Kidney (tissue), 14 donors: ENCODE data around the gene MT1H. TPM values are rescaled to one million over a fixed set of nuclear protein-coding genes. Genes with fewer than 3 reads are reported as not detected.
"Not testable (repeated sequence)": the region's sequence is repeated elsewhere in the genome, so short reads cannot be mapped to it uniquely, and the experiment has no call there.

Source experiments
- DNase-seq, 5 donors: peaks; one replicate each; pipeline ENCODE4 v3.0.0-alpha.2; 2013 to 2020
- FAIRE-seq: peaks from 2 replicates; lab custom pipeline; 2012; peaks lifted over from hg19 to GRCh38; lab: Jason Lieb, UNC
- H3K27ac ChIP-seq, 2 donors: one replicate each; pipeline ENCODE4 v1.7.0; 2013; ENCODE audit warnings: low read depth in 2 of 2, low read length in 2 of 2, inconsistent platforms in 1 of 2
- H3K27me3 ChIP-seq: one replicate; pipeline ENCODE4 v1.7.1; 2013; ENCODE audit warnings: low read length, inconsistent platforms; ENCODE audit not compliant: control insufficient read depth, insufficient read depth
- H3K36me3 ChIP-seq, 3 donors: one replicate each; pipeline versions ENCODE4 v1.7.0 to v1.7.1; 2013; ENCODE audit warnings: low read length in 3 of 3, control low read depth in 1 of 3, inconsistent platforms in 1 of 3; ENCODE audit not compliant: insufficient read depth in 3 of 3, control insufficient read depth in 2 of 3
- H3K4me1 ChIP-seq, 3 donors: one replicate each; pipeline versions ENCODE4 v1.7.0 to v1.7.1; 2013; ENCODE audit warnings: low read length in 3 of 3, inconsistent platforms in 1 of 3, low read depth in 1 of 3; ENCODE audit not compliant: control insufficient read depth in 2 of 3, insufficient read depth in 2 of 3
- H3K4me3 ChIP-seq, 3 donors: one replicate each; pipeline versions ENCODE4 v1.7.0 to v1.8.1; 2013; ENCODE audit warnings: low read length in 3 of 3, control low read depth in 1 of 3, inconsistent platforms in 1 of 3
- H3K9ac ChIP-seq, 3 donors: one replicate each; pipeline versions ENCODE4 v1.7.0 to v1.7.1; 2013; ENCODE audit warnings: low read length in 3 of 3, control low read depth in 1 of 3, inconsistent platforms in 1 of 3
- H3K9me3 ChIP-seq, 3 donors: one replicate each; pipeline versions ENCODE4 v1.7.0 to v1.7.1; 2013; ENCODE audit warnings: low read length in 3 of 3, control low read depth in 1 of 3, inconsistent platforms in 1 of 3; ENCODE audit not compliant: control insufficient read depth in 2 of 3, insufficient read depth in 1 of 3
- intact Hi-C: fragments of 100-400 bp; cut with DNase I; formaldehyde crosslinking; loops from one replicate; pipeline ENCODE4 v1.11.1; 2022
- polyA plus RNA-seq: library from polyadenylated mRNA; stranded (reverse); fragments of 350-450 nt; fragmentation: Illumina TruSeq; extraction: RNeasy Lipid Tissue Mini Kit (QIAGEN cat#74804); gene quantifications from one replicate; pipeline ENCODE4 v1.2.3, GENCODE V29; 2014; ENCODE audit warnings: low read depth, low replicate concordance; ENCODE audit not compliant: insufficient read depth
- total RNA-seq: library from RNA; stranded (reverse); fragmentation: NEBNext Ultra II Directional; extraction: Animal tissue kit (Norgen Biotek cat#: 25700); gene quantifications from one replicate; pipeline ENCODE4 v1.2.1, GENCODE V29; 2021
- TF ChIP-seq, protein P1 (sequence below): IDR thresholded peaks from 3 replicates; pipeline ENCODE4 v1.5.1; 2012; ENCODE audit warnings: mild to moderate bottlenecking, moderate library complexity, borderline replicate concordance; ENCODE audit not compliant: insufficient read depth; ENCODE audit errors: extremely low read depth
- donor health status: control.
- donor health status: control.
- donor health status: control.
- donor health status: control.
- donor health status: control.
- donor health status: DM: yes; HTN: yes; CAD: no.
- donor health status: Normal renal cell carcinoma (clear cell type).

Gene MT1H
- total and polyA plus RNA-seq, 2 donors from 2014 or later = 4.4 to 606 TPM

DNA sequence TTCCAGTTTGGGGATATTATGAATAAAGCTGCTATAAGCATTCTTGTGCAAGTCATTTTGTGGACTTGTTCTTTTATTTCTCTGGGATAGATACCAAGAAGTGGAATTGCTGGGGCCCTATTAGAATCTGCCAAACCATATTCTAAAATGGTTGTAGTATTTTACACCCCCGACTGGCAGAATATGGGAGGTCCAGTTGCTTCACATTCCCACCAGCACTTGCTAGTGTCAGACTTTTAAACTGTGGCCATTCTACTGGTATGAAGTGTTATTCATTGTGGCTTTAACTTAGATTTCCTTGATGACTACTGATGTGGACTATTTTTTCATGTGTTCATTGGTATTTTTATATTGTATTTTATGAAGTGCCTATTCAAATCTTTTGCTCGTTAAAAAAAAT is 42.2 kb downstream of the MT1H start:
- H3K4me3 ChIP-seq = no peak overlapping the region
- FAIRE-seq (no peak), DNase-seq (no peak)
- no peak overlapping the region for H3K9ac ChIP-seq
- no peaks in the 10 kb centered on the region for H3K4me1 ChIP-seq
- no peaks in the 10 kb centered on the region for H3K27me3 ChIP-seq
- H3K36me3 ChIP-seq = no peaks in the 10 kb centered on the region
- intact Hi-C loops = no loop called here
- no peak overlapping the region for H3K27ac ChIP-seq
- H3K9me3 ChIP-seq = no peaks in the 10 kb centered on the region
- TF ChIP-seq, protein P1, sequence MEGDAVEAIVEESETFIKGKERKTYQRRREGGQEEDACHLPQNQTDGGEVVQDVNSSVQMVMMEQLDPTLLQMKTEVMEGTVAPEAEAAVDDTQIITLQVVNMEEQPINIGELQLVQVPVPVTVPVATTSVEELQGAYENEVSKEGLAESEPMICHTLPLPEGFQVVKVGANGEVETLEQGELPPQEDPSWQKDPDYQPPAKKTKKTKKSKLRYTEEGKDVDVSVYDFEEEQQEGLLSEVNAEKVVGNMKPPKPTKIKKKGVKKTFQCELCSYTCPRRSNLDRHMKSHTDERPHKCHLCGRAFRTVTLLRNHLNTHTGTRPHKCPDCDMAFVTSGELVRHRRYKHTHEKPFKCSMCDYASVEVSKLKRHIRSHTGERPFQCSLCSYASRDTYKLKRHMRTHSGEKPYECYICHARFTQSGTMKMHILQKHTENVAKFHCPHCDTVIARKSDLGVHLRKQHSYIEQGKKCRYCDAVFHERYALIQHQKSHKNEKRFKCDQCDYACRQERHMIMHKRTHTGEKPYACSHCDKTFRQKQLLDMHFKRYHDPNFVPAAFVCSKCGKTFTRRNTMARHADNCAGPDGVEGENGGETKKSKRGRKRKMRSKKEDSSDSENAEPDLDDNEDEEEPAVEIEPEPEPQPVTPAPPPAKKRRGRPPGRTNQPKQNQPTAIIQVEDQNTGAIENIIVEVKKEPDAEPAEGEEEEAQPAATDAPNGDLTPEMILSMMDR = no peak

DNA sequence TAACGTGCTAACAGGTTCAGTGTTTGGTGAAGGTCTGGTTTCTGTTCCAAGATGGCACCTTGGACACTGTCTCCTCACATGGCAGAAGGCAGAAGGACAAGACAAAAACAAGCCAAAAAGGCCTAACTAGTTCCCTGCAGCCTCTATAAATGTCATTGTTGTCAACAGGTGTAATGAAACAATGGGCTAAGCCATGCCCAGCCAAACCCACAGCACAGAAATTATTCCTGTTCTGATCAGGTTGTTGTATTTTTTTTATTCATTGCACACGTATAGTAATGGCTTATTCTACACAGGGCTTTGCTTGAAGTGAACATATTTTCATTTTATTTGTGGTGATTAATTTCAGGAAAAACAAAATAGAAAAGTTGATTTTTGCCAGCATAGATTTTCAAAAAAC is 44.2 kb downstream of the MT1H start:
- no peak for FAIRE-seq
- Histone ChIP-seq H3K27ac (no peak overlapping the region), H3K36me3 (no peaks in the 10 kb centered on the region), H3K4me1 (no peaks in the 10 kb centered on the region), H3K4me3 (no peak overlapping the region), H3K9ac (no peak overlapping the region), H3K27me3 (no peaks in the 10 kb centered on the region), H3K9me3 (no peaks in the 10 kb centered on the region)
- TF ChIP-seq, protein P1 = no peak
- intact Hi-C loops = no loop called here
- no peak for DNase-seq

DNA sequence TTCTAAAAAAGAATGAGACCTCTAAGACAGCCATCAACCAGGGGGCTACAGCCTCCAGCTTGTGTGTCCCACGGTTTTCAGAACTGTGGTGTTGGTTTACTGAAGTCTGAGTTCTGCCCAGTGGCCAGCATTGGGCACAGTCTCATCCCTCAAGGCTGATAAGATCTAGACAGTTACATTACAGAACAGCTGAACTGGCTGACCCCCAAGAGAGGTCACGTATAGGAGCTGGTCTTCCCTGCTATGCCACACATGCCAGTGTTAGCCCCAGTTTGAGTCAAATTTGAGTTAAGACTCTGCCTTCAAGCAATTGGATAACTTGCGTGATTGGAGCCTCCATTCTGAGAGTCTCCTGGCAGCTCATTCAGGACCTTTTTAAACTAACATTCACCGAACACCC is 45.5 kb downstream of the MT1H start:
- Histone ChIP-seq H3K9me3 (no peaks in the 10 kb centered on the region), H3K27me3 (no peaks in the 10 kb centered on the region), H3K4me1 (no peaks in the 10 kb centered on the region), H3K36me3 (no peaks in the 10 kb centered on the region), H3K9ac (no peak overlapping the region), H3K27ac (no peak overlapping the region), H3K4me3 (no peak overlapping the region)
- DNase-seq (no peak), FAIRE-seq (no peak)
- TF ChIP-seq, protein P1 = no peak
- intact Hi-C loops = no loop called here

DNA sequence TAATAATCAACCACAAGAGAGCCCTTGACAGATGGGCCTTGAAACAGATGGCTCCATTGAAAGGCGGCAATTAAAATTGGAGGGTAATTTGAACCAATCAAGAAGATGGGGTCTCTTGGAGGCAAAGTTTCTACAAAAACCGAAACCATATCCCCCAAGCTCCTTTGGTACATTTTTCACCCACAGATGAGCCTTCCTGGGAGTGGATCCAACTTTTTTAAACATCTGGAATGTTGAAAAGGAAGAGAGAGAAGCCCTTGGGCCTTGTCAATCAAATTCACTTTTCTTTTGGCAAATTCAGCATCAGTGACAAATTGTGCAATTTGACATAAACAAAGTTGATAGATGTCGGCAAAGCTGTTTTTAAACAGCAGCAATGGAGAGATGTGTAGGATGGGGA is 47.1 kb downstream of the MT1H start:
- H3K9me3 ChIP-seq = no peaks in the 10 kb centered on the region
- H3K9ac ChIP-seq = no peak overlapping the region
- H3K27ac ChIP-seq = no peak overlapping the region
- FAIRE-seq = no peak
- DNase-seq = no peak
- intact Hi-C loops = no loop called here
- TF ChIP-seq, protein P1 = no peak
- no peaks in the 10 kb centered on the region for H3K4me1 ChIP-seq
- H3K36me3 ChIP-seq = no peaks in the 10 kb centered on the region
- H3K4me3 ChIP-seq = no peak overlapping the region
- H3K27me3 ChIP-seq = no peaks in the 10 kb centered on the region

DNA sequence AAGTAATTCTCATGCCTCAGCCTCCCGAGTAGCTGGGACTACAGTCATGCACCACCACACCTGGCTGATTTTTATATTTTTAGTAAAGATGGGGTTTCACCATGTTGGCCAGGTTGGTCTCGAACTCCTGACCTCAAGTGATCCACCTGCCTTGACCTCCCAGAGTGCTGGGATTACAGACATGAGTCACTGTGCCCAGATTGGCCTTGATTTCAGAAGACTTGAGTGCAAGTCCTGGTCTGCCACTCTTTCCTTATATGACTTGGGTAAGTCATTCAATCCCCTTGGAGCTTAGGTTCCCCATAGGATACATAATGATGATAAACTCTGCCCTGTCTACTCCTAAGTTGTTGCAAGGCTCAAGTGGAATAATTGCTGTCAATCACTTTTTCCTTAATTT is 47.9 kb downstream of the MT1H start:
- DNase-seq, H3K9ac ChIP-seq, H3K4me1 ChIP-seq, H3K4me3 ChIP-seq, H3K27ac ChIP-seq, H3K9me3 ChIP-seq, H3K27me3 ChIP-seq, intact Hi-C loops, H3K36me3 ChIP-seq, FAIRE-seq: not testable (repeated sequence)
